GM13976 (cell line): ENCODE data around the gene RNF126.

Experiments
- DNase-seq: peaks from one replicate; pipeline ENCODE4 v3.0.0; 2012; ENCODE audit warnings: low spot score
- in situ Hi-C: fragments of 300-500 bp; cut with MboI; formaldehyde crosslinking; loops from one replicate; pipeline ENCODE4 v1.12.0; 2022; ENCODE audit warnings: low sequenced_read_pairs, mixed read lengths, inconsistent platforms; ENCODE audit not compliant: unreplicated experiment
- TF ChIP-seq, protein P1 (sequence below): IDR thresholded peaks from 2 replicates; pipeline ENCODE4 v1.5.1; 2012; ENCODE audit warnings: borderline replicate concordance, mild to moderate bottlenecking; ENCODE audit not compliant: insufficient read depth; ENCODE audit errors: extremely low read depth, missing control alignments, control extremely low read depth

Gene RNF126

DNA sequence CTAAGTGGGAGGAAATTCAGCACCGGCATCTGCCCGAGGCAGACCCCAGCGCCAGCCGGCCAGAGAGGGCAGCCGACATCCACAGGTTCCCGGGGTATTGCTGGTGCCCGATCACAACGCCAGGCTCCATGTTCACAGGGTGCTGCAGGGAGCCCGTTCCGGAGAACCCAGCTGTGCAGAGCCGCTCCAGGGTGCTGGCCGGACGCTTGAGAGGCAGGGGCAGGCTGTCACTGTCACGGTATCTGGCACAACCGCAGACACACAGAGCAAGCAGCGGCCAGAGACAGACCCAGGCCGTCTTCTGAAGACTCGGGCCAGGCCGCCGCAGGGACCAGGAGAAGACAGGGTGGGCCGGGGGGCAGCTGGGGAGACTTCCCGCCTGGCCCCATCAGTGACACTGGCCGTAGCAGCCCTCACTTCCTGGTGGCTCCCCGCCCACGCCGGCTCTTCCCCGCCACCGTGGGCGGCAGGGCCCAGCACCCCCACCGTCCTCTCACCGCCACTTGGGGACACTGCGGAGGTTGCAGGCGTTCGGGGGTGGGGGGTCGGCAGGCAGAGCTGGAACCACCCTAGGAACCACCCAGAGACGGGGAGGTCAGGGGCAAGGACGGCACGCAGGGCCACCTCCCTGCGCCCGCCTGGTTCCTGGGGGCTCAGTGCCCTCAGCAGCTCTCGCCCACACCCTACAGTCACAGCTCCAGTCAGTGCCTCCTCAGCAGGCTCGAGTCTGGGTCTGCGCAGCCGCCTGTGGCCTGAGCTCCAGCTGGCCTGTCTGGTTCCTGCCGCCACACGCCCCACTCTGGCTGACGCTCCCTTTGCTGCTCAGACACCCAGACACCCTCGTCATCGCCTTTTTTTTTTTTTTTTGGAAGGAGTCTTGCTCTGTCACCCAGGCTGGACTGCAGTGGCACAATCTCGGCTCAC is 3.8 kb downstream of the RNF126 start:
- DNase-seq = no peak
- in situ Hi-C loops = no loop called here
- TF ChIP-seq, protein P1, sequence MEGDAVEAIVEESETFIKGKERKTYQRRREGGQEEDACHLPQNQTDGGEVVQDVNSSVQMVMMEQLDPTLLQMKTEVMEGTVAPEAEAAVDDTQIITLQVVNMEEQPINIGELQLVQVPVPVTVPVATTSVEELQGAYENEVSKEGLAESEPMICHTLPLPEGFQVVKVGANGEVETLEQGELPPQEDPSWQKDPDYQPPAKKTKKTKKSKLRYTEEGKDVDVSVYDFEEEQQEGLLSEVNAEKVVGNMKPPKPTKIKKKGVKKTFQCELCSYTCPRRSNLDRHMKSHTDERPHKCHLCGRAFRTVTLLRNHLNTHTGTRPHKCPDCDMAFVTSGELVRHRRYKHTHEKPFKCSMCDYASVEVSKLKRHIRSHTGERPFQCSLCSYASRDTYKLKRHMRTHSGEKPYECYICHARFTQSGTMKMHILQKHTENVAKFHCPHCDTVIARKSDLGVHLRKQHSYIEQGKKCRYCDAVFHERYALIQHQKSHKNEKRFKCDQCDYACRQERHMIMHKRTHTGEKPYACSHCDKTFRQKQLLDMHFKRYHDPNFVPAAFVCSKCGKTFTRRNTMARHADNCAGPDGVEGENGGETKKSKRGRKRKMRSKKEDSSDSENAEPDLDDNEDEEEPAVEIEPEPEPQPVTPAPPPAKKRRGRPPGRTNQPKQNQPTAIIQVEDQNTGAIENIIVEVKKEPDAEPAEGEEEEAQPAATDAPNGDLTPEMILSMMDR = no peak

DNA sequence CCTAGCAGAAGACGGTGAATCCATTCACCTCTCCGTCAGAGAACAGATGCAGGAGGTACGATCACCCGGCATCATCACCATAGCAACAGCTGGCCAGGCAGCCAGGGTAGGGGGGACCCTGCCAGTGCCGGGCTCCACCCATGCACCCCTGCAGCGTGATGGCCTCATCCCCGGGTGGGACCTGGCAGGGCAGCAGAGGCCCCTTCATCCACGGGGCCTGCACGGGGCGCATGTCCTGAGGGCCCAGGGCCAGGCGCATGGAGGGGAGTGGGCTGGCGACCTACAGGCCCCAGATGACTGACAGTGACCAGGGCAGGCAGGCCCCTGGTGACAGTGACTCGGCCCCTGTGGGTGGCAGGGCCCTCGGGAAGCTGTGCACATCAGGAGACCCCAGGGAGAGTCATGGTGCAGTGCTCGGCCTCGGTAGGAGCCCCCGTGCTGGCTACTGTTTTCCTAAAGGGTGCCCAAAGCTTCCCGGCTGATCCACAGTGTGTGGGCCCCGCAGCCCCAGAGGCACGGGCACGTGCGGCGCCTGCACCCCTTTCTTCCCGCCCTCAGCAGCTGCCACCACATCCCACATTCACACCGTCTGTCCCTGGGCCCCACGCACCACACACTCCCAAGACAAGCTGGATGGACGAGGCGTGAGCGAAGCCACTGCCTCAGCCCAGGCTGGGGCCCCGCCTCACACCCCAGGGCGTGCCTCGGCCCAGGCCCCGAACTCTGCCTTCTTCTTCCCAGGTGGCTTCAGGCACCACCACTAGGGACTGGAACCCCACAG is 4.8 kb downstream of the RNF126 start:
- in situ Hi-C loops = no loop called here
- no peak for DNase-seq
- TF ChIP-seq, protein P1 = no peak

- DNase-seq = no peak
- in situ Hi-C loops = no loop called here
- TF ChIP-seq, protein P1 = no peak
Observed at GRCh38 chr19:657611-658010, 5.4 kb downstream of the RNF126 start.

GRCh38 chr19:656751-657559 is 6.1 kb downstream of the RNF126 start:
- no peak for DNase-seq
- in situ Hi-C loops = no loop called here
- TF ChIP-seq, protein P1 = no peak

DNA sequence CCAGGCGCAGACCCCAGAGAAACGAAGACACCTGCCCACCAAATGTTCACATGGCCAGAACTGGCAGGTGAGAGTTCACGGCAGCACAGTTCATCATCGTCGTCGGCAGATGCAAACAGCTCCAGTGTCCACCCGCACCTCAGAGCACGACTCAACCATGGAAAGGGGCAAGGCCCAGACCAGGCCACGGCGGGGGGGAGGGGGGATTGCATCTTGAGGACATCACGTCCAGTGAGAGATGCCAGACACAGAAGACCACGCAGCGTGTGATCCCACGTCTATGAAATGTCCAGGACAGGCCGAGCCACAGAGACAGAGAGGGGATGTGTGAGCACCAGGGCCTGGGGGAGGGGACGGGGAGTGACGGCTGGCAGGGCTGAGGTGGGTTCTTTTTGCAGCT is 7.3 kb downstream of the RNF126 start:
- no peak for DNase-seq
- in situ Hi-C loops = no loop called here

More for the DNA sequence above, 7.3 kb downstream of the RNF126 start:
- TF ChIP-seq, protein P1 = no peak
